Measurements from ENCODE around the gene TOMM20. TPM values are rescaled to one million over a fixed set of nuclear protein-coding genes. Genes with fewer than 3 reads are reported as not detected.
"Not testable (repeated sequence)": the region's sequence is repeated elsewhere in the genome, so short reads cannot be mapped to it uniquely, and the experiment has no call there.

The TOMM20 gene
- total RNA-seq, 4 donors from 2014 or later, result 101 to 116 (median 111) TPM

GRCh38 chr1:235075777-235076308 is 52.8 kb downstream of the TOMM20 start:
- WGBS, result 55% methylated on average over 8 of the region's 8 CpGs
- Histone ChIP-seq H3K4me1 (peaks cover 85% of the 10 kb centered on the region), H3K9me3 (no peaks in the 10 kb centered on the region), H3K27me3 (no peaks in the 10 kb centered on the region), H3K27ac (peak overlapping the region; percentile 96), H3K4me3 (no peak overlapping the region), H3K36me3 (no peaks in the 10 kb centered on the region)
- TF ChIP-seq EP300 (IDR thresholded peaks at IDR 0.05) (no peak), POLR2AphosphoS5 (IDR thresholded peaks at IDR 0.05) (no peak), POLR2A (IDR thresholded peaks at IDR 0.05) (no peak)
- DNase-seq (ENCODE audit: low spot score in 2 of 2), result no peak

GRCh38 chr1:235075048-235075776 is 53.4 kb downstream of the TOMM20 start:
- 33% methylated on average over 25 of the region's 25 CpGs for WGBS
- TF ChIP-seq POLR2A (IDR thresholded peaks at IDR 0.05), result no peak
- no peak for TF ChIP-seq POLR2AphosphoS5 (IDR thresholded peaks at IDR 0.05)
- TF ChIP-seq EP300 (IDR thresholded peaks at IDR 0.05), result no peak
- TF ChIP-seq CTCF (IDR thresholded peaks at IDR 0.05), result no peak
- DNase-seq (ENCODE audit: low spot score in 2 of 2), result peak in 1 of 2 donors; percentile 88
- H3K27me3 ChIP-seq, result no peaks in the 10 kb centered on the region
- H3K27ac ChIP-seq, result peak overlapping the region; percentile 96
- H3K4me1 ChIP-seq, result peaks cover 87% of the 10 kb centered on the region
- no peaks in the 10 kb centered on the region for H3K36me3 ChIP-seq
- H3K4me3 ChIP-seq, result peak overlapping the region; percentile 23
- no peaks in the 10 kb centered on the region for H3K9me3 ChIP-seq

GRCh38 chr1:235074523-235075047 is 54.1 kb downstream of the TOMM20 start:
- Histone ChIP-seq H3K36me3 (no peaks in the 10 kb centered on the region), H3K27ac (peak overlapping the region; percentile 96), H3K4me3 (peak overlapping the region; percentile 23), H3K4me1 (peaks cover 87% of the 10 kb centered on the region), H3K9me3 (no peaks in the 10 kb centered on the region), H3K27me3 (no peaks in the 10 kb centered on the region)
- TF ChIP-seq POLR2AphosphoS5 (IDR thresholded peaks at IDR 0.05) (peak in 1 of 3 donors; percentile 66), CTCF (IDR thresholded peaks at IDR 0.05) (no peak)
- DNase-seq (ENCODE audit: low spot score in 2 of 2), result peak in 1 of 2 donors; percentile 84
- WGBS, result 28% methylated on average over 10 of the region's 14 CpGs

GRCh38 chr1:235073968-235074522 is 54.6 kb downstream of the TOMM20 start:
- peak overlapping the region; percentile 96 for H3K27ac ChIP-seq
- H3K4me1 ChIP-seq, result peaks cover 87% of the 10 kb centered on the region
- H3K36me3 ChIP-seq, result no peaks in the 10 kb centered on the region
- no peak for TF ChIP-seq EP300 (IDR thresholded peaks at IDR 0.05)
- TF ChIP-seq POLR2A (IDR thresholded peaks at IDR 0.05), result no peak
- no peak for TF ChIP-seq POLR2AphosphoS5 (IDR thresholded peaks at IDR 0.05)
- DNase-seq (ENCODE audit: low spot score in 2 of 2), result peak in 1 of 2 donors; percentile 78
- WGBS, result 53% methylated on average over 9 of the region's 11 CpGs
- H3K27me3 ChIP-seq, result no peaks in the 10 kb centered on the region
- peak overlapping the region; percentile 23 for H3K4me3 ChIP-seq
- H3K9me3 ChIP-seq, result no peaks in the 10 kb centered on the region

GRCh38 chr1:235073331-235073967 is 55.2 kb downstream of the TOMM20 start:
- peak overlapping the region; percentile 96 for H3K27ac ChIP-seq
- H3K9me3 ChIP-seq, result no peaks in the 10 kb centered on the region
- H3K4me3 ChIP-seq, result peak overlapping the region; percentile 23
- no peaks in the 10 kb centered on the region for H3K27me3 ChIP-seq
- TF ChIP-seq POLR2A (IDR thresholded peaks at IDR 0.05) (no peak), EP300 (IDR thresholded peaks at IDR 0.05) (no peak), CTCF (IDR thresholded peaks at IDR 0.05) (no peak), POLR2AphosphoS5 (IDR thresholded peaks at IDR 0.05) (peak in 2 of 3 donors; percentile 46)
- peak; percentile 89 to 91 for DNase-seq (ENCODE audit: low spot score in 2 of 2)
- 62% methylated on average over 14 of the region's 20 CpGs for WGBS
- H3K36me3 ChIP-seq, result no peaks in the 10 kb centered on the region
- H3K4me1 ChIP-seq, result peaks cover 87% of the 10 kb centered on the region

- not testable (repeated sequence) for H3K27me3 ChIP-seq; H3K9me3 ChIP-seq; H3K36me3 ChIP-seq; DNase-seq (ENCODE audit: low spot score in 2 of 2); H3K4me3 ChIP-seq
- 92% methylated on average over 3 of the region's 3 CpGs for WGBS
- Histone ChIP-seq H3K27ac (peak overlapping the region; percentile 96), H3K4me1 (peaks cover 87% of the 10 kb centered on the region)
Measured at GRCh38 chr1:235072577-235072976, 56.1 kb downstream of the TOMM20 start.

Data from suprapubic skin (tissue), 4 donors.